A549 (cell line): ENCODE data around the gene PRKAR1A. TPM values are rescaled to one million over a fixed set of nuclear protein-coding genes. Genes with fewer than 3 reads are reported as not detected.

Experiments
- ATAC-seq, 2 experiments: fragments of 200-7000 bp in 1 of 2; fragments of >200 bp in 1 of 2; cut with Nextera tagmentation in 1 of 2; cut with Tn5 transposase in 1 of 2; 3 replicates each; pipeline versions ENCODE4 v1.8.0 to v1.9.1; 2018 to 2020; ENCODE audit warnings: mild to moderate bottlenecking in 1 of 2, moderate library complexity in 1 of 2
- CTCF ChIA-PET: fragments of 300-600 bp; sonication (Branson Sonifier 250); formaldehyde crosslinking; extraction: SDS; loops from one replicate; lab custom pipeline; 2021; ENCODE audit warnings: antibody characterized with exemption, inconsistent platforms; lab: Yijun Ruan, JAX
- POLR2A ChIA-PET: fragments of 350-600 bp; formaldehyde crosslinking; extraction: SDS; loops from one replicate; lab custom pipeline; 2021; ENCODE audit warnings: antibody characterized with exemption, inconsistent platforms; lab: Yijun Ruan, JAX
- DNase-seq, 2 experiments: peaks; one replicate each; pipeline versions ENCODE4 v3.0.0 to v3.0.0-alpha.2; 2011 to 2016; ENCODE audit warnings: low read depth in 1 of 2, low spot score in 1 of 2
- FAIRE-seq: peaks from 2 replicates; lab custom pipeline; 2011; peaks lifted over from hg19 to GRCh38; lab: Jason Lieb, UNC
- H3K27ac ChIP-seq, 2 experiments: fragments of >200 bp; sonication (Bioruptor Twin); formaldehyde crosslinking; 3 replicates each; pipeline ENCODE4 v1.5.1; 2016 to 2017
- H3K4me1 ChIP-seq: fragments of >200 bp; sonication (Bioruptor Twin); formaldehyde crosslinking; 3 replicates; pipeline ENCODE4 v1.6.1; 2016
- H3K4me2 ChIP-seq: fragments of >200 bp; sonication (Bioruptor Twin); formaldehyde crosslinking; 3 replicates; pipeline ENCODE4 v1.6.1; 2016
- H3K4me3 ChIP-seq: fragments of >200 bp; sonication (Bioruptor Twin); formaldehyde crosslinking; 3 replicates; pipeline ENCODE4 v1.5.1; 2016
- H3K9me3 ChIP-seq: fragments of >200 bp; sonication (Bioruptor Twin); formaldehyde crosslinking; 3 replicates; pipeline ENCODE4 v1.6.1; 2016
- BCL3 ChIP-seq: fragments of >200 bp; sonication (Bioruptor Twin); formaldehyde crosslinking; IDR thresholded peaks from 3 replicates; pipeline ENCODE4 v1.6.1; 2016
- BHLHE40 ChIP-seq: IDR thresholded peaks from 2 replicates; pipeline ENCODE4 v1.6.1; 2012; ENCODE audit warnings: low read depth, low read length, inconsistent platforms
- CEBPB ChIP-seq, 2 experiments: fragments of >200 bp in 1 of 2; sonication (Bioruptor Twin) in 1 of 2; formaldehyde crosslinking in 1 of 2; IDR thresholded peaks; 2 replicates each; pipeline ENCODE4 v1.6.1; 2012 to 2016
- E2F6 ChIP-seq: IDR thresholded peaks from 2 replicates; pipeline ENCODE4 v1.6.1; 2012; ENCODE audit warnings: low read depth, borderline replicate concordance
- EHF ChIP-seq: fragments of 250-450 bp; sonication (Bioruptor Pico); IDR thresholded peaks from 2 replicates; pipeline ENCODE4 v1.5.0; 2020; ENCODE audit warnings: mild to moderate bottlenecking
- FOSB ChIP-seq: fragments of 250-450 bp; sonication (Bioruptor Pico); IDR thresholded peaks from 2 replicates; pipeline ENCODE4 v1.5.0; 2020; ENCODE audit warnings: mild to moderate bottlenecking, moderate library complexity
- GATA3 ChIP-seq: IDR thresholded peaks from 2 replicates; pipeline ENCODE4 v1.6.1; 2012; ENCODE audit warnings: borderline replicate concordance
- HDAC2 ChIP-seq: fragments of 200-600 bp; sonication (generic); IDR thresholded peaks from 2 replicates; pipeline ENCODE4 v1.6.1; 2016
- HEYL ChIP-seq: fragments of 250-450 bp; sonication (Bioruptor Pico); IDR thresholded peaks from 2 replicates; pipeline ENCODE4 v1.8.0; 2021; ENCODE audit warnings: mild to moderate bottlenecking, moderate library complexity
- HOXA7 ChIP-seq: fragments of 250-450 bp; sonication (Bioruptor Pico); IDR thresholded peaks from 2 replicates; pipeline ENCODE4 v1.5.0; 2020; ENCODE audit warnings: mild to moderate bottlenecking, moderate library complexity
- HOXB5 ChIP-seq: fragments of 250-450 bp; sonication (Bioruptor Pico); IDR thresholded peaks from 2 replicates; pipeline ENCODE4 v1.5.0; 2020; ENCODE audit warnings: mild to moderate bottlenecking, moderate library complexity
- JUNB ChIP-seq: fragments of >200 bp; sonication (Bioruptor Twin); formaldehyde crosslinking; IDR thresholded peaks from 2 replicates; pipeline ENCODE4 v1.6.1; 2016
- KDM1A ChIP-seq: fragments of 200-600 bp; sonication (generic); IDR thresholded peaks from 2 replicates; pipeline ENCODE4 v1.6.1; 2016; ENCODE audit warnings: low read depth, mild to moderate bottlenecking
- MAFK ChIP-seq: fragments of 450-650 bp; IDR thresholded peaks from 2 replicates; pipeline ENCODE4 v1.6.1; 2014; ENCODE audit not compliant: partially characterized antibody
- MYC ChIP-seq: IDR thresholded peaks from 2 replicates; pipeline ENCODE4 v1.6.1; 2012; ENCODE audit warnings: mild to moderate bottlenecking, inconsistent platforms, low read length, improper control_type of control experiment, borderline replicate concordance
- NFE2L2 ChIP-seq: fragments of 150-350 bp; conservative IDR thresholded peaks from 2 replicates; pipeline ENCODE4 v1.6.1; 2014; ENCODE audit warnings: low read length
- NPAS2 ChIP-seq: fragments of 250-450 bp; sonication (Bioruptor Pico); IDR thresholded peaks from 2 replicates; pipeline ENCODE4 v1.8.0; 2022; ENCODE audit warnings: mild to moderate bottlenecking, moderate library complexity, borderline replicate concordance
- PHF8 ChIP-seq: fragments of 200-600 bp; sonication (generic); IDR thresholded peaks from 2 replicates; pipeline ENCODE4 v1.6.1; 2016; ENCODE audit warnings: low read depth, mild to moderate bottlenecking, antibody characterized with exemption, moderate library complexity, borderline replicate concordance
- RARB ChIP-seq: fragments of 250-450 bp; sonication (Bioruptor Pico); IDR thresholded peaks from 2 replicates; pipeline ENCODE4 v1.8.0; 2021; ENCODE audit warnings: mild to moderate bottlenecking, moderate library complexity
- RFX5 ChIP-seq: fragments of 450-650 bp; IDR thresholded peaks from 2 replicates; pipeline ENCODE4 v1.7.1; 2014; ENCODE audit warnings: antibody characterized with exemption, mild to moderate bottlenecking, moderate library complexity
- RNF2 ChIP-seq: fragments of 200-600 bp; sonication (generic); IDR thresholded peaks from 2 replicates; pipeline ENCODE4 v1.6.1; 2016; ENCODE audit warnings: low read depth, mild to moderate bottlenecking, antibody characterized with exemption, moderate library complexity, borderline replicate concordance
- SMC3 ChIP-seq: fragments of >200 bp; sonication (Bioruptor Twin); formaldehyde crosslinking; IDR thresholded peaks from 3 replicates; pipeline ENCODE4 v1.6.1; 2018; ENCODE audit warnings: inconsistent platforms
- TP53 ChIP-seq: fragments of 250-450 bp; sonication (Bioruptor Pico); IDR thresholded peaks from 2 replicates; pipeline ENCODE4 v1.5.0; 2021; ENCODE audit warnings: mild to moderate bottlenecking, moderate library complexity
- USF2 ChIP-seq: fragments of 450-650 bp; IDR thresholded peaks from 2 replicates; pipeline ENCODE4 v1.6.1; 2014; ENCODE audit warnings: antibody characterized with exemption
- ZNF302 ChIP-seq: fragments of 250-450 bp; sonication (Bioruptor Pico); IDR thresholded peaks from 2 replicates; pipeline ENCODE4 v1.9.0; 2021; ENCODE audit warnings: inconsistent platforms, mild to moderate bottlenecking, moderate library complexity
- WGBS: methylation state at CpG from one replicate; pipeline ENCODE4 v1.1.6; 2017; ENCODE audit errors: missing lambda C conversion rate; 5-methylcytosine and 5-hydroxymethylcytosine counted together
- polyA plus RNA-seq, 4 experiments: library from polyadenylated mRNA; depleted of rRNA in 3 of 4; stranded (reverse); fragments of >200 nt; fragmentation: RNase III in 1 of 4; extraction: RNeasy Plus Mini Kit Qiagen cat#74134 plus additional on column Dnase treatment in 1 of 4; gene quantifications; 2 replicates in 3 of 4; 3 replicates in 1 of 4; pipeline ENCODE4 v1.2.3, GENCODE V29; 2011 to 2017

Gene PRKAR1A
- polyA plus RNA-seq, 2 of the 4 experiments (the other 2 are of a cell fraction), result 239 to 370 TPM

- Histone ChIP-seq H3K4me3 (no peak overlapping the region), H3K4me2 (no peak overlapping the region)
- CTCF ChIA-PET, result interaction anchor here (1.0 to 2.0 kb wide), 2 partner anchors 22 to 137 kb away, joined by 3 to 5 read pairs; no protein-coding TSS in a partner anchor
Measured at GRCh38 chr17:68592009-68592408, 79.8 kb downstream of the PRKAR1A start.

GRCh38 chr17:68592682-68593641 is 80.7 kb downstream of the PRKAR1A start:
- Histone ChIP-seq H3K27ac (no peak overlapping the region), H3K4me3 (no peak overlapping the region), H3K4me2 (no peak overlapping the region), H3K4me1 (no peaks in the 10 kb centered on the region), H3K9me3 (peaks cover 9% of the 10 kb centered on the region; the same call in 2 of the 3 replicates)
- DNase-seq (no peak), FAIRE-seq (no peak), ATAC-seq (no peak)
- TF ChIP-seq HOXB5 (CRISPR knock-in tag) (no peak), PHF8 (no peak), RFX5 (no peak), SMC3 (no peak), NPAS2 (CRISPR knock-in tag) (no peak), MAFK (no peak), MYC (no peak), HOXA7 (no peak)
- CTCF ChIA-PET, result interaction anchor here (0.9 to 2.0 kb wide), 4 partner anchors 9 to 136 kb away, joined by 3 to 5 read pairs (median 4); no protein-coding TSS in a partner anchor
- 48% methylated on average over 3 of the region's 3 CpGs for WGBS
- POLR2A ChIA-PET, result interaction anchor here (0.5 kb wide), 1 partner anchor 637 kb away, joined by 4 read pairs; no protein-coding TSS in a partner anchor

More at GRCh38 chr17:68592009-68592408, 79.8 kb downstream of the PRKAR1A start:
- Histone ChIP-seq H3K9me3 (peaks cover 9% of the 10 kb centered on the region; the same call in 2 of the 3 replicates), H3K4me1 (no peaks in the 10 kb centered on the region), H3K27ac (no peak overlapping the region)
- no peak for TF ChIP-seq NFE2L2
- TF ChIP-seq E2F6, result no peak
- no peak for TF ChIP-seq GATA3
- TF ChIP-seq BCL3, result no peak
- TF ChIP-seq BHLHE40, result no peak
- TF ChIP-seq FOSB (CRISPR knock-in tag), result no peak
- TF ChIP-seq SMC3, result no peak
- no peak for TF ChIP-seq RARB
- TF ChIP-seq HEYL (CRISPR knock-in tag), result no peak
- no peak for TF ChIP-seq TP53
- TF ChIP-seq HDAC2, result no peak
- no peak for TF ChIP-seq ZNF302 (CRISPR knock-in tag)
- WGBS, result 10% methylated on average over 2 of the region's 2 CpGs
- no peak for ATAC-seq
- POLR2A ChIA-PET, result no interaction called here
- DNase-seq, result no peak
- FAIRE-seq, result no peak

- no peak for FAIRE-seq
- POLR2A ChIA-PET, result no interaction called here
Measured at GRCh38 chr17:68594552-68594951, 82.3 kb downstream of the PRKAR1A start.

More at GRCh38 chr17:68594552-68594951, 82.3 kb downstream of the PRKAR1A start:
- Histone ChIP-seq H3K4me1 (no peaks in the 10 kb centered on the region), H3K4me3 (no peak overlapping the region), H3K4me2 (no peak overlapping the region), H3K27ac (no peak overlapping the region), H3K9me3 (no peaks in the 10 kb centered on the region)
- no peak for DNase-seq
- no peak for ATAC-seq
- TF ChIP-seq HOXB5 (CRISPR knock-in tag), result no peak
- TF ChIP-seq RNF2, result no peak
- TF ChIP-seq KDM1A, result no peak
- TF ChIP-seq JUNB, result no peak
- TF ChIP-seq SMC3, result no peak
- no peak for TF ChIP-seq EHF (CRISPR knock-in tag)
- no peak for TF ChIP-seq CEBPB (IDR thresholded peaks at IDR 0.05)
- TF ChIP-seq USF2, result no peak
- no peak for TF ChIP-seq NPAS2 (CRISPR knock-in tag)
- no peak for TF ChIP-seq MYC
- TF ChIP-seq BCL3, result no peak
- no peak for TF ChIP-seq GATA3
- CTCF ChIA-PET, result interaction anchor here (0.7 to 1.2 kb wide), 2 partner anchors 11 to 40 kb away, joined by 3 to 4 read pairs; no protein-coding TSS in a partner anchor
- 54% methylated on average over 2 of the region's 2 CpGs for WGBS
